ENCODE results near the gene ERBB3. TPM values are rescaled to one million over a fixed set of nuclear protein-coding genes. Genes with fewer than 3 reads are reported as not detected.
A peak's percentile ranks its signal among the peaks of the same experiment; 100 is the strongest.
"Not testable (repeated sequence)": the region's sequence is repeated elsewhere in the genome, so short reads cannot be mapped to it uniquely, and the experiment has no call there.

ERBB3 gene
- total RNA-seq, 3 donors from 2014 or later = 0.48 to 1.6 (median 0.63) TPM

DNA sequence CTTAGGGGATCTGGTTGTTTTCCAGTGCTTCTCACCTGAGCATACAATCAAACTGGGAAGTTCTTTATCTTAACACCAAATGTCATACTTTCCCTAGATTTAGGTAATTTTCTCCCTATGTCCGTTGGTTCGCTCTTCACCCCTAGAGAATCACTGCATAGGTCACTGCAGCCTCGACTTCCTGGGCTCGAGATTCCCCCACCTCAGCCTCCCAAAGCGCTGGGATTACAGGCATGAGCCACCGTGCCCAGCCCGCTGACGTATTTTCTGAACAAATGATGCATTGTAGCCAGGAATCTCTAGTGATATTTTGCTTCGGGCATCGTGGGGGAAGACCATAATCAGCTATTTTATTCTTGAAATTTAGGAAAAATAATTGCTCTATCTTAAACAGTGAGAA is 35.4 kb downstream of the ERBB3 start:
- Mint-ChIP-seq H3K9me3 (no peaks in the 10 kb centered on the region), H3K36me3 (ENCODE audit: insufficient read depth) (peaks cover 42% of the 10 kb centered on the region), H3K4me3 (peak overlapping the region; percentile 99), H3K27me3 (ENCODE audit: low read depth) (no peaks in the 10 kb centered on the region), H3K4me1 (ENCODE audit: low read depth) (peaks cover 25% of the 10 kb centered on the region)
- no peak for DNase-seq
- ATAC-seq = no peak

DNA sequence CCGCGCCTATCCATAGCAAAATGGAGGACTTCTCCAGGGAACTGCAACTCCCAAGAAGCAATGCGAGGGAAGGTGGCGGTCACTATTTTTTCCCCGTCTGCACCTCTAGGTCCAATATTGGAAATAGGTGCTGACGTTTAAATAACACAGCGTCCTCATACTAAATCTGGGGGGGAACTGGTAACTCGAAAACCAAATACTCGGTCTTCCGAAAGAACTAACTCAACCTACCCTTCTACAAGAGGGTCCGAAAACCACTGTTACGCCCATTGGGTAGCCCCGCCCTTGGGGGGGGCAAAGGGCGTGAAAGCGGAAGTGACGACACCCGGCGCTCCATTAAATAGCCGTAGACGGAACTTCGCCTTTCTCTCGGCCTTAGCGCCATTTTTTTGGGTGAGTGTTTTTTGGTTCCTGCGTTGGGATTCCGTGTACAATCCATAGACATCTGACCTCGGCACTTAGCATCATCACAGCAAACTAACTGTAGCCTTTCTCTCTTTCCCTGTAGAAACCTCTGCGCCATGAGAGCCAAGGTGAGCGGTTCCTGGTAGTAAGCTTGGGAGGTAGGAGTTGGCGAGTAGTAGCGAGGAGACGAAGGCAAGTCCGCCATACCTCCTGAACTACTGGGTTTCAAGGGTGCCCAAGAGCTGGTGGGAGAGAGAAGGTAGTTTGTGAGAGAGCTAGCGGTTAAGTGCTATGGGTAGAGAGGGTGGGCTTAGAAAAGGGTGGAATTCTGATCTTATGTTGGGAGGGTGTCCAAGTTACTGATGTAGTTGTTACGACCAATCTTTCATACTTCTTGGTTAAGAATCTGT is 36.5 kb downstream of the ERBB3 start, which contains the start of gene RPL41:
TSS of gene RPL41 (plus strand) at position 367 of the 815 bp plus-strand sequence.
- H3K4me3 Mint-ChIP-seq = peak within 1 kb of the TSS; percentile 99
- DNase-seq = peak; percentile 94
- no peaks in the 10 kb centered on the region for H3K9me3 Mint-ChIP-seq
- peaks cover 25% of the 10 kb centered on the region for H3K4me1 Mint-ChIP-seq (ENCODE audit: low read depth)
- ATAC-seq = peak; percentile 49 to 50
- H3K27me3 Mint-ChIP-seq (ENCODE audit: low read depth) = no peaks in the 10 kb centered on the region
- peaks cover 38% of the 10 kb centered on the region for H3K36me3 Mint-ChIP-seq (ENCODE audit: insufficient read depth)

DNA sequence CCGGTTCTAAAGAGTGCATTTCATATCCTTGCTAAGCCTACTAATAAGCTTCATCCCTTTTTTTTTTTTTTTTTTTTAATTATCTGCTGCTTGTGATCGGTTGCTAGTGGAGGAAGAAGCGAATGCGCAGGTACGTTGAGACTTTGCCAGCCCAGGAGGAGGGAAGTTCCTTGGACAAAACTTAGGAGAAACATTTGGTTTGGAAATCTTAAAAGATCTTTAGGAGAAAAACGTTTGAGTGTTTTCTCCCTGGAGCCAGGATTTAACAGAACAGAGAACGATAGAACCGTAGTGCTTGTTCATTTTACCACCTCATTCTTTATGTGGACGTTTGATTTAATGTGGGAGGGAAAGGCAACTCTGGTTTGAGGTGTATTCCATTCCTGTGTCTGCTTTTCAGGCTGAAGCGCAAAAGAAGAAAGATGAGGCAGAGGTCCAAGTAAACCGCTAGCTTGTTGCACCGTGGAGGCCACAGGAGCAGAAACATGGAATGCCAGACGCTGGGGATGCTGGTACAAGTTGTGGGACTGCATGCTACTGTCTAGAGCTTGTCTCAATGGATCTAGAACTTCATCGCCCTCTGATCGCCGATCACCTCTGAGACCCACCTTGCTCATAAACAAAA is 37.2 kb downstream of the ERBB3 start:
- Mint-ChIP-seq H3K4me1 (ENCODE audit: low read depth) (peaks cover 25% of the 10 kb centered on the region), H3K36me3 (ENCODE audit: insufficient read depth) (peaks cover 33% of the 10 kb centered on the region), H3K4me3 (peak overlapping the region; percentile 99)
- not testable (repeated sequence) for DNase-seq; ATAC-seq; H3K9me3 Mint-ChIP-seq; H3K27me3 Mint-ChIP-seq (ENCODE audit: low read depth)

DNA sequence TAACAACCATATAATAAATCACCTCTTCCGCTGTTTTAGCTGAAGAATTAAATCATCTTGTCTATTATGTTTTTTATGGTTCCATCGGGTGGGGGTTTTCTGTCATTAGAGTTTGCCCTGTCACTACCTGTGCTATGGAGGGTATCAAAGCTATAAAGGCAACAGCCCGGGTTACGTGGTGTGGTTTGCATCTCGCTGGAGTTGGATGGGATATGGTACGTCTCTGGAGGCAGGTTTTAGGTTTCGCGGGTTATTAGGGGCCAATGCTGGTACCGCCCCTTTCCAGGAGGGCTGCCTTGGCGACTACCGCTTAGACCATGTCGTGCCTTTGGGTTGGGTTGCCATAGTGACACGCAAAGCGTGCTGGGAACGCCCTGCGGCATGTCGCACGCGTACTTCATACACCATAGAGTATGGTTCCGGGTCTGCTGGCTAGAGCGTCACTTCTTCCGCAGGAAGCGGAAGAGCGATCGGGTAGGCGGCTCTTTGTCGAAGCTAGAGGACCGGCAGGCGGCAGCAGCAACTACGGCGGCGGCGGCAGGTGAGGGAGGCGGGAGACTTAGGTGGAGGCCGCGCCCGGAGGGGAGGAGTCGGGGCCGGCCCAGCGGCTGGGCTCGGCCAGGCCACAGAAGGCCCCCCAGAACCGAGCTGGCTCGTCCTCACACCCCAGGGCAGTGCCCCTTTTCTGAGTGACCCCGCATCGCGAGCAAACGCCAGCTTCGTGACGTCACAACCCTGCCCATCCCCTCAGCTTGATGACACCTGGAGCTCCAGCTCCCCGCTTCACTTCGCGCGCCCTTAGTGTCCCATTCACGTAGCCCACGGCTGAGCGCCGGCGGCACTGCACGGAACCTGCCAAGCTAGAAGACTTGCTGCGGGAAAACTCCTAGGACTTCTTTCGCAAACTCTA is 38.1 kb downstream of the ERBB3 start, which contains the start of gene ZC3H10:
TSS of gene ZC3H10 (plus strand) at position 489 of the 910 bp plus-strand sequence. CDS start 2,297 bp downstream, outside the sequence.
- Mint-ChIP-seq H3K36me3 (ENCODE audit: insufficient read depth) (peaks cover 36% of the 10 kb centered on the region), H3K27me3 (ENCODE audit: low read depth) (no peaks in the 10 kb centered on the region), H3K4me1 (ENCODE audit: low read depth) (peaks cover 25% of the 10 kb centered on the region), H3K9me3 (no peaks in the 10 kb centered on the region), H3K4me3 (peak within 1 kb of the TSS; percentile 99)
- ATAC-seq (peak; percentile 86 to 89), DNase-seq (peak; percentile 94)

DNA sequence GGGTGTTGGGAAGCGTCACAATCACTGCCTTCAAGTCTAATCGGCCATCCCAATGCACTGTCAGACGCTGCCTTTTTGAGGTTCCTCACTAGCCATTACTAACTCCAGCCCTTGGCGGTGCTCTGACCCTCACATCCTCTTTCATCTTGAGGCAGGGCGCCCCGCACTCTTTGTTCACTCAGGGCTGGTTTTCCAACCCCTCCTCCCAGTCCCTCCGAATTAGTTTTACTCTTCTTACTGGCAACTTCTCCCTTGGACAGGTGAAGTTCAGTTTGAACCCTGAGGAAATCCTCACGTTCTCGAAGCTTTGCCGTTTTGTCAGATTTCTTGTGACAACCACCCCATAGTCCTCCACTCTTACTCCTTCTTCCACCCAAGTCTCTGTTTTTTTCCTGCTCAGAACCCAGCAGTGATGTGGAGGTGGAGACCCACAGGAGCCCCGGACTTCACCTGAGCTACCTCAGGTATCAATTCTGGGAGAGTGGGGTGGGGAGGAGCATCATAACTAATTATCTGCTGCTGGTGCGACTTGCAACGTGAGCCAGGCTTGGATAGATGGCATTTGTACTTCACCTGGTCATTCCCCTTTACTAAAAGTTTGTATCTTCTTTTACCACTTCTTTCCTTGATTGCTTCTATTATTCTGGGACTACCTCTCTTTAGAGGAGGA is 38.9 kb downstream of the ERBB3 start:
- DNase-seq = no peak
- H3K4me1 Mint-ChIP-seq (ENCODE audit: low read depth) = peaks cover 27% of the 10 kb centered on the region
- peak overlapping the region; percentile 99 for H3K4me3 Mint-ChIP-seq
- H3K36me3 Mint-ChIP-seq (ENCODE audit: insufficient read depth) = peaks cover 28% of the 10 kb centered on the region
- no peaks in the 10 kb centered on the region for H3K9me3 Mint-ChIP-seq
- ATAC-seq = no peak
- no peaks in the 10 kb centered on the region for H3K27me3 Mint-ChIP-seq (ENCODE audit: low read depth)

DNA sequence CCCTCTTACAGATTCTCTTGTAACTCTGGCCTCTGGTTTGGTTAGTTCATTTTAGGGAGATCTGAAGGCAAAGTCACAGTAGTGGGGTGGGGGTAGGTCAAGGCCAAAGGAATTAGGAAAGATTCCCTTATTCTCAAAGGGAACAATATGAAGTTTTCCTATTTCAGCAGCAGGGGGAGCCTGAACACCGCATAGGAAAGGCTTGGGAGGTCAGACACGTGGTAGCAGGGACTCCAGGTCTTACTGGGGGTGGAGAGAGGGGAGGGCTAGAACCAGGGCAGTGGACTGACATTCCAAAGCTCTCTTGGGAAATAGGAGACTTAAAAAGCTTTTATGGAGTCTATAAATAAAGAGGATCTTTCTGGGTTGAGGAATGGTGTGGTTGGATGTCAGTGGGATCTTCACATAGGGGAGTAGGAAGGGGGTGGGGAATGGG is 39.4 kb downstream of the ERBB3 start:
- Mint-ChIP-seq H3K27me3 (ENCODE audit: low read depth) (no peaks in the 10 kb centered on the region), H3K4me3 (peak overlapping the region; percentile 99), H3K9me3 (no peaks in the 10 kb centered on the region), H3K4me1 (ENCODE audit: low read depth) (peaks cover 32% of the 10 kb centered on the region), H3K36me3 (ENCODE audit: insufficient read depth) (peaks cover 25% of the 10 kb centered on the region)
- no peak for ATAC-seq
- DNase-seq = peak; percentile 55

DNA sequence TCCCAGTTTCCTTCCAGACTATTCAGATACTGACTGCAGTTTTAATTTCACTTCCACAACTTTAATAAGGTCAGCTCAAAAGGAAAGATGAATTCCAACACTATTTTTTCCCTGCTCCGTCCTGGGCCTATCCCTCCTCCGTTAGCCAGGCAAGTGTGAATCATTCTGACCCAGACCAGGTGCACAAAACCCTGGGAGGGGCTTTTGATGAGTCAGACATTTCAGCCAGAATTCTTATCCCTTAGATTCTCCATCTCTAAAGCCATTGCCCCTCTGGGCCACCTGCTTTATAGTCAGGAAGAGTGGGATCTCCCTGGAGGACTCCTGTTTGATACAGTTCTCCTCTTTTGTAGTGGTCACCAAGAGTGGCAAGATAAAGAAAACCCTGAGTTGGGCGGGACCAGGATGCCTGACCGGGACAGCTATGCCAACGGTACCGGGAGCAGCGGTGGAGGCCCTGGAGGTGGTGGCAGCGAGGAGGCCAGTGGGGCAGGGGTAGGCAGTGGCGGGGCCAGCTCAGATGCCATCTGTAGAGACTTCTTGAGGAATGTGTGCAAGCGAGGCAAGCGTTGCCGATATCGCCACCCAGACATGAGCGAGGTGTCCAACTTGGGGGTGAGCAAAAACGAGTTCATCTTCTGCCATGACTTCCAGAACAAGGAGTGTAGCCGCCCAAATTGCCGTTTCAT is 40.3 kb downstream of the ERBB3 start:
- no peak for DNase-seq
- H3K36me3 Mint-ChIP-seq (ENCODE audit: insufficient read depth) = peaks cover 25% of the 10 kb centered on the region
- no peak overlapping the region for H3K4me3 Mint-ChIP-seq
- no peak for ATAC-seq
- no peaks in the 10 kb centered on the region for H3K9me3 Mint-ChIP-seq
- no peaks in the 10 kb centered on the region for H3K27me3 Mint-ChIP-seq (ENCODE audit: low read depth)
- peaks cover 33% of the 10 kb centered on the region for H3K4me1 Mint-ChIP-seq (ENCODE audit: low read depth)

DNA sequence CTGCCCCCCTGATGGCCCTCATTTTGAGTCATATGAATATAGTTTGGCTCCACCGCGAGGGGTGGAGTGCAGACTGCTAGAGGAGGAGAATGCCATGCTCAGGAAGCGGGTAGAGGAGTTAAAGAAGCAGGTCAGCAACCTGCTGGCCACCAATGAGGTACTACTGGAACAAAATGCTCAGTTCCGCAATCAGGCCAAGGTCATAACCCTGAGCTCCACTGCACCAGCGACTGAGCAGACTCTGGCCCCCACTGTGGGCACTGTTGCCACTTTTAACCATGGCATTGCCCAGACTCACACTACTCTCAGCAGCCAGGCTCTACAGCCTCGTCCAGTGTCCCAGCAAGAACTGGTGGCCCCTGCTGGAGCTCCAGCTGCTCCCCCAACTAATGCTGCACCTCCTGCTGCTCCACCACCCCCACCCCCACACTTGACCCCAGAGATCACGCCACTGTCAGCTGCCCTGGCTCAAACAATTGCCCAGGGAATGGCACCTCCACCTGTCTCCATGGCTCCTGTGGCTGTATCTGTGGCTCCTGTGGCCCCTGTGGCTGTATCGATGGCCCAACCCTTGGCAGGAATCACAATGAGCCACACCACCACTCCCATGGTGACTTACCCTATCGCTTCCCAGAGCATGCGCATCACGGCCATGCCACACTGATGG is 41.4 kb downstream of the ERBB3 start:
- Mint-ChIP-seq H3K4me1 (ENCODE audit: low read depth) (peaks cover 34% of the 10 kb centered on the region), H3K36me3 (ENCODE audit: insufficient read depth) (peaks cover 25% of the 10 kb centered on the region), H3K4me3 (no peak overlapping the region), H3K9me3 (no peaks in the 10 kb centered on the region), H3K27me3 (ENCODE audit: low read depth) (no peaks in the 10 kb centered on the region)
- ATAC-seq (no peak), DNase-seq (no peak)

DNA sequence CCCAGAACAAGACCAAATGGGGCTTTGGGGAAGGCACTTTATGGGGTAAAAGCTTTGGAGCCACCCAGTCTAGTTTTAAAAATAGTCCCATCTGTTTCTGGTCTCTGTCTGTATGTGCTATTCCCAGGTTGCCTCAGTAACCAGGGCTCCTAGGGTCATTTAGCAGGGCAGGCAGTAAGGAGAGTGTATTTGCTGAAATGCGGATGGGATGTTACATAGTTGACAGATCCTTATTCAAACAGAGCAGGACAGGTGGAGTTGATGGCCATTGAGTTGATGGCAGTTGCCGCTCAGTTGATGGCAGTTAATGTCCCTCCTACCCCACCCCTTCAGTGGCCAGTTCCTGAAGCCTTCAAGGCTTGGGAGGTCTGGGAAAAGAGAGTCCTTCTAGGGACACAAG is 42.7 kb downstream of the ERBB3 start:
- Mint-ChIP-seq H3K4me3 (no peak overlapping the region), H3K4me1 (ENCODE audit: low read depth) (peaks cover 47% of the 10 kb centered on the region), H3K27me3 (ENCODE audit: low read depth) (no peaks in the 10 kb centered on the region), H3K9me3 (no peaks in the 10 kb centered on the region), H3K36me3 (ENCODE audit: insufficient read depth) (peaks cover 14% of the 10 kb centered on the region)
- DNase-seq (no peak), ATAC-seq (no peak)

DNA sequence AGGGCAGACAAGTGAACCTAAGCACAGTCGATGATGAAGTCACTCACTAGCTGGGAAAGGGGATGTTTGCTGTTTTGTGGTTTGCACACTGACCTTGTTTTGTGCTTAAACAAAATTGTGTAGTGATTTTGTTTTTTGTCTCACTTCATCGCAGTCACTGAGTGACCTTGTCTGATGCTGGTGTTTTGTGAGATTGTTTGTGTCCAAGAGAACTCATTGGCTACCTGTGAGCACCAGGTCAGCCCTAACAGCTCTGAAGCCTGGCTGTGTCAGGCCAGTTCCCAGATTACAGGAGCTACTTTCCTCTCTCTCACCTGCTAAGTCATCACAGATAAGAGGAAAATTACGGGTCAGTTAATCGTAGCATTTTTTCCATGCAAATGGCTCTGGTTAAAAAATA is 44.2 kb downstream of the ERBB3 start:
- H3K9me3 Mint-ChIP-seq = no peaks in the 10 kb centered on the region
- peaks cover 10% of the 10 kb centered on the region for H3K36me3 Mint-ChIP-seq (ENCODE audit: insufficient read depth)
- no peaks in the 10 kb centered on the region for H3K27me3 Mint-ChIP-seq (ENCODE audit: low read depth)
- no peak for ATAC-seq
- no peak for DNase-seq
- H3K4me3 Mint-ChIP-seq = no peak overlapping the region
- H3K4me1 Mint-ChIP-seq (ENCODE audit: low read depth) = peaks cover 45% of the 10 kb centered on the region

DNA sequence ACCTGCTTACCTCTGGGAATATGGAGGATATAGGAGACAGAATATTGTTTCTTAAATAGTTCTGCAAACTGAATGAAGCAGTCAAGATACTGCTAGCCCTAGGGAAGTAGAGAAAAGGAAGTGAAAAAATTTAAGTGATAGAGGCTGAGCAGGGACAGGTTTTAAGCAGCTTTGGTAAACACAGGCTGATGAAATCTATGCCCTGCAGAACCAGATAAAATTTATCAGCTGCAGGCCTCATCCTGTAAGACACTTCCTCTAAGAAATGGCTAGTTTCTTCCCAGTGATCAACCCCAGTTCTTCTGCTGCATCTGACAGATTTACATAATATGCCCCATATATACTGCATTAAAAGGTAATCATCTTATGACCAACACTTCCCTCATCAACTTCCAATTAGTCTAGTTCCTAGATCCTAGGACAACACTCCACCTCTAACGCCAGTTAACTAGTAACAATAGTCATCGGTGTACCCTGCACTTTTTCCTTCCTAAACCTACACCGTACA is 46.8 kb downstream of the ERBB3 start:
- Mint-ChIP-seq H3K36me3 (ENCODE audit: insufficient read depth) (peaks cover 18% of the 10 kb centered on the region), H3K4me3 (peak overlapping the region; percentile 22), H3K27me3 (ENCODE audit: low read depth) (no peaks in the 10 kb centered on the region), H3K4me1 (ENCODE audit: low read depth) (peaks cover 59% of the 10 kb centered on the region), H3K9me3 (no peaks in the 10 kb centered on the region)
- DNase-seq = no peak
- no peak for ATAC-seq

DNA sequence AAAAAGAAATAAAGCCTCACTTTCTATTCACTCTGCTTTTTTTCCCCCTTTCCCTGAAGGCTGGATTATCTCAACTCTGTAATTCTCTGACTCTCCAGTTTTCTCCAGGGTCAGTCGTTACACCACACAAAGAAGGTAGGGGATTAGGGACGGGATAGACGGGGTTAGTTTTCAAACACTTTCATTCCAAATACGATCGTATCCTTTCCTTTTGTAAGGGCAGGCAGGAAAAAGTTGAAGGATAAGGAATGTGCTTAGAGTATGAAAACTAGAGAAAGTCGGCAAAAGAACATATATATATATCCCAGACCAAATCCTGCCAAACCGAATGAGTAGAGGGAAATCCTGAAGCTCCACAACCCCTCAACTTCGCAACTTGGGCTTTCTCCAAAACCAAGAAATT is 47.5 kb downstream of the ERBB3 start:
- ATAC-seq (no peak), DNase-seq (no peak)
- peaks cover 65% of the 10 kb centered on the region for H3K4me1 Mint-ChIP-seq (ENCODE audit: low read depth)
- peaks cover 24% of the 10 kb centered on the region for H3K36me3 Mint-ChIP-seq (ENCODE audit: insufficient read depth)
- peak overlapping the region; percentile 95 for H3K4me3 Mint-ChIP-seq
- no peaks in the 10 kb centered on the region for H3K9me3 Mint-ChIP-seq
- H3K27me3 Mint-ChIP-seq (ENCODE audit: low read depth) = no peaks in the 10 kb centered on the region

Measured in activated T-cell treated with anti-CD3 and anti-CD28 coated beads, Interleukin-2, amount 50 U/mL, for 4 hours (primary cell).